Measurements from ENCODE around the gene ABCC11. TPM values are rescaled to one million over a fixed set of nuclear protein-coding genes. Genes with fewer than 3 reads are reported as not detected.

ABCC11 gene
- total and polyA plus RNA-seq, 12 donors, result 0.01 to 0.61 (median 0.24) TPM; not detected in 5

GRCh38 chr16:48128769-48129168, 118.6 kb downstream of the ABCC11 start:
- Histone ChIP-seq H3K36me3 (no peaks in the 10 kb centered on the region), H3K9me3 (no peaks in the 10 kb centered on the region), H3K4me1 (peaks cover 0 to 46% (median 19%) of the 10 kb centered on the region in 9 donors), H3K27ac (no peak overlapping the region), H3K27me3 (no peaks in the 10 kb centered on the region), H3K4me3 (no peak overlapping the region)
- 53 to 71% methylated on average over 2 of the region's 2 CpGs for WGBS, 2 donors
- intact Hi-C loops (cut with DNase I), result no loop called here
- TF ChIP-seq, protein P1, sequence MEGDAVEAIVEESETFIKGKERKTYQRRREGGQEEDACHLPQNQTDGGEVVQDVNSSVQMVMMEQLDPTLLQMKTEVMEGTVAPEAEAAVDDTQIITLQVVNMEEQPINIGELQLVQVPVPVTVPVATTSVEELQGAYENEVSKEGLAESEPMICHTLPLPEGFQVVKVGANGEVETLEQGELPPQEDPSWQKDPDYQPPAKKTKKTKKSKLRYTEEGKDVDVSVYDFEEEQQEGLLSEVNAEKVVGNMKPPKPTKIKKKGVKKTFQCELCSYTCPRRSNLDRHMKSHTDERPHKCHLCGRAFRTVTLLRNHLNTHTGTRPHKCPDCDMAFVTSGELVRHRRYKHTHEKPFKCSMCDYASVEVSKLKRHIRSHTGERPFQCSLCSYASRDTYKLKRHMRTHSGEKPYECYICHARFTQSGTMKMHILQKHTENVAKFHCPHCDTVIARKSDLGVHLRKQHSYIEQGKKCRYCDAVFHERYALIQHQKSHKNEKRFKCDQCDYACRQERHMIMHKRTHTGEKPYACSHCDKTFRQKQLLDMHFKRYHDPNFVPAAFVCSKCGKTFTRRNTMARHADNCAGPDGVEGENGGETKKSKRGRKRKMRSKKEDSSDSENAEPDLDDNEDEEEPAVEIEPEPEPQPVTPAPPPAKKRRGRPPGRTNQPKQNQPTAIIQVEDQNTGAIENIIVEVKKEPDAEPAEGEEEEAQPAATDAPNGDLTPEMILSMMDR (IDR thresholded peaks at IDR 0.05), result no peak
- ATAC-seq (no peak), DNase-seq (no peak)

DNA sequence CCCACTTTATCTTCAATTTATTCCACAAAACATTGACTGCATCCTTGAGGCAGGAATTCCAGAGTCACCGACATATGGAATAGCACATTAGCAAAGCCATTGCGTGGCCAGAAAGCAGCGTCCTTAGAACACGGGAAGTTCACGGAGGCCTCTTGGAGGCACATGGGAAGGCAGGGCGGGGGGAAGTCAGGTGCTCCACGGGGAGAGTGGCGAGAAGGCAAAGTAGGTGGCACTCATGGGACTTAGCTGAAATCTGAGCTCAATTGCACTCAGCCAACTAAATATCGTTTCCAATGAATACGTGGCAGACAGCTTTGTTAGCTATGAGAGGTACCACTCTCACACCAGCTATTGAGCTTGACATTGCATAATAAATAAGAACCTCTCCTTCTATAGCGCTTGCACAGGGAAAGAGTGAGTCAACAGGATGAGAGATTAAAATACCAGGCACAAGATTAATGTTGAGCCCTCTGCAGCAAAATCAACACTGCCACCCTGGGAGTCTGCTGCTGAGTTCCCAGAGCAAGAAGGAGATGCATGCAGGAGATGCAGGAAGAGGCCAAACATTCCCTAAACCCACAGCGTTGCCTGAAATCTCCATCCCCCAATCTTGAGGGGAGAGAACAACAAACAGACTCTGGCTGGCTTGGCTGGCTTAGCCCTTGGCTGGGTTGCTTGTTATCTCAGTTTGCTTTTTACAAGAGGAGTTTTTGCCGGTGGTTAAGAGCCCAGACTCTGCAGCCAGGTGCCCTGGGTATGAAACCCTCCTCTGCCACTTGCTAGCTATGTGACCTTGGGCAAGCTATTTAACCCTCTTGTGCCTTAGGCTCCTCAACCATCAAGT, 120.3 kb downstream of the ABCC11 start:
- DNase-seq (no peak), ATAC-seq (peak in 7 of 8 donors; percentile 29 to 84 (median 48))
- WGBS, 2 donors, result 36 to 43% methylated on average over 13 of the region's 13 CpGs
- TF ChIP-seq, protein P1 (IDR thresholded peaks at IDR 0.05), result no peak
- no peaks in the 10 kb centered on the region for H3K9me3 ChIP-seq
- H3K36me3 ChIP-seq, result no peaks in the 10 kb centered on the region
- H3K27me3 ChIP-seq, result no peaks in the 10 kb centered on the region
- H3K27ac ChIP-seq, result peak overlapping the region in 8 of 10 donors; percentile 20 to 72 (median 58)
- no peak overlapping the region for H3K4me3 ChIP-seq
- H3K4me1 ChIP-seq, result peaks cover 0 to 46% (median 30%) of the 10 kb centered on the region in 9 donors
- intact Hi-C loops (cut with DNase I), result no loop called here

- no peak overlapping the region for H3K4me3 ChIP-seq
- H3K4me1 ChIP-seq, result peaks cover 0 to 46% (median 30%) of the 10 kb centered on the region in 9 donors
- H3K9me3 ChIP-seq, result no peaks in the 10 kb centered on the region
- H3K27ac ChIP-seq, result peak overlapping the region in 9 of 10 donors; percentile 20 to 72 (median 54)
- H3K36me3 ChIP-seq, result no peaks in the 10 kb centered on the region
- TF ChIP-seq, protein P1 (IDR thresholded peaks at IDR 0.05), result no peak
- no peaks in the 10 kb centered on the region for H3K27me3 ChIP-seq
- WGBS, 2 donors, result 56 to 70% methylated on average over 5 of the region's 5 CpGs
- peak in 7 of 8 donors; percentile 27 to 86 (median 75) for ATAC-seq
- DNase-seq, result peak in 1 of 2 donors; percentile 34
- intact Hi-C loops (cut with DNase I), result no loop called here
Measured at GRCh38 chr16:48125888-48126287, 121.5 kb downstream of the ABCC11 start.

- no peak for DNase-seq
- Histone ChIP-seq H3K9me3 (no peaks in the 10 kb centered on the region), H3K27me3 (no peaks in the 10 kb centered on the region), H3K4me3 (no peak overlapping the region), H3K4me1 (peaks cover 0 to 44% (median 30%) of the 10 kb centered on the region in 9 donors), H3K27ac (no peak overlapping the region), H3K36me3 (no peaks in the 10 kb centered on the region)
- TF ChIP-seq, protein P1 (IDR thresholded peaks at IDR 0.05), result no peak
- intact Hi-C loops (cut with DNase I), result no loop called here
- 95 to 100% methylated on average over 2 of the region's 2 CpGs for WGBS, 2 donors
- no peak for ATAC-seq
Measured at GRCh38 chr16:48124266-48124665, 123.1 kb downstream of the ABCC11 start.
